NCI-H187 treated with DMSO at 0.1 percent for 48 hours (cell line): ENCODE data around the gene CORO2A.
"Not testable (repeated sequence)": the region's sequence is repeated elsewhere in the genome, so short reads cannot be mapped to it uniquely, and the experiment has no call there.

Experiments used
- DNase-seq: peaks from one replicate; lab custom pipeline; 2025; lab: John Stamatoyannopoulos, UW

CORO2A gene

DNA sequence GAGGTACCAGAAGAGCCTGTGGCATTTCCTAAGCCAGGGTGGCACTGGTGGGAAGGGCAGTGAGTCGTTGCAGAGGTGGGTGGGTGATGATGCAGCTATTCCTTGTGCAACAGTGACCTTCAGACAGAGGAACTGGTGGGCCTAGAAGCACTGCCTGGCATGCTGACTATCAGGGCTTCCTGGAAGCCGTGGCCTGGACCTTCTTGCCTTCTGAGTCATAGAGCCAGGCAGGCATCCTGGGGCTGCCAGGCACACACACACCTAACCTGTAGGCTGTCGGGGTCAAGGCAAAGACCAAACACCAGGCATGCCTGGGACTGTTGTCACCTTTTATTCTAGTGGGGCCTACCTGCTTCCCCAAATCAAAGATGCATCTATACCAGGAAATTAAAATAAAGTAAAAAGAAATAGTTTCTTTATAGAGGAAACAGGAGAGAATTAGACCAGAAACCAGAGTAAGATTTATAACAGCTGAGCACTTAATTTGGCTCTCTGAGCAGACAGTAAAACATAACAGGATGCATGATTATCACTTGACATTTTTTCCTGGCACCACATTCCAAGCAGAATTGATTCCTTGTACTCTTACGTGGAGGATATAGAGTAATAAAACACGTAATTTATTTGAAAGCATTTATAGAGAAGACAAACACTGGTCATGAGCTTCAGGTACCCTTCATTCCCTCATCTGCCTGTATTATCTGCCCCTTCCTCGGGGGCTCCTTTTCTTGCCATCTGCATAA is 110.8 kb downstream of the CORO2A start:
- no peak for DNase-seq

- no peak for DNase-seq
These were observed 111.7 kb downstream of the CORO2A start for GRCh38 chr9:98080780-98081179.

DNA sequence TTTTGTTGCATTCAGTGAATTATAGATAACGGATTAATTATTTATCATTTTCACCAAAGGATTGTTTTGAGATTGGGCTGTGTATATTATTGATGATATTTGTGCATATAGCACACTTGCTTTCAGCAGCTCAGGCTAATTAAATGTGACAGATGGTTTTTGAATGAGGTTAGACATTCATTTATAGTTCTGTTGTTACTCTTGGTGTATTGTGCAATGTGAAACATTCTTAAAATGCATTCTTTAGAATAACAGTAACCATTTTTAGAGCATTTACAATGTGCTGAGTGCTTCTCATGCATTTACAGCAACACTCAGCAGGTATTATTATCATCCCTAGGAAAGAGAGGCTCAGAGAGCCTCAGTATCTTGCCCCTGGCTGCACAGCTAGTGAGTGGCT is 112.1 kb downstream of the CORO2A start:
- no peak for DNase-seq

GRCh38 chr9:98078895-98079294 is 113.5 kb downstream of the CORO2A start:
- no peak for DNase-seq

DNA sequence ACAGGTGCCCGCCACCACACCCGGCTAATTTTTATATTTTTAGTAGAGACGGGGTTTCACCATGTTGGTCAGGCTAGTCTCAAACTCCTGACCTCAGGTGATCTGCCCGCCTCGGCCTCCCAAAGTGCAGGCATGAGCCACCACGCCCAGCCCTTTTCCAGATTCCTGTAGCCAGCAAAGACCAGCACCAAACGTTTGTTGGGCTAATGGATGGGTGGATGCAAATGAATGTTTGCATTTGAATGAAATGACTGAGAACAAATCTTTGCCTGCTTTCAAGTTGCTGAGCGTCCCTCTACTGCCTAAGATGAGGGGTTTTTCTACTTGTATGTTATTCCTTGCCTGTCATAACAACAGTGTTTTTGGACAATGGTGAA is 115.9 kb downstream of the CORO2A start:
- DNase-seq: not testable (repeated sequence)

GRCh38 chr9:98075332-98075805 is 117.1 kb downstream of the CORO2A start:
- DNase-seq: no peak

DNA sequence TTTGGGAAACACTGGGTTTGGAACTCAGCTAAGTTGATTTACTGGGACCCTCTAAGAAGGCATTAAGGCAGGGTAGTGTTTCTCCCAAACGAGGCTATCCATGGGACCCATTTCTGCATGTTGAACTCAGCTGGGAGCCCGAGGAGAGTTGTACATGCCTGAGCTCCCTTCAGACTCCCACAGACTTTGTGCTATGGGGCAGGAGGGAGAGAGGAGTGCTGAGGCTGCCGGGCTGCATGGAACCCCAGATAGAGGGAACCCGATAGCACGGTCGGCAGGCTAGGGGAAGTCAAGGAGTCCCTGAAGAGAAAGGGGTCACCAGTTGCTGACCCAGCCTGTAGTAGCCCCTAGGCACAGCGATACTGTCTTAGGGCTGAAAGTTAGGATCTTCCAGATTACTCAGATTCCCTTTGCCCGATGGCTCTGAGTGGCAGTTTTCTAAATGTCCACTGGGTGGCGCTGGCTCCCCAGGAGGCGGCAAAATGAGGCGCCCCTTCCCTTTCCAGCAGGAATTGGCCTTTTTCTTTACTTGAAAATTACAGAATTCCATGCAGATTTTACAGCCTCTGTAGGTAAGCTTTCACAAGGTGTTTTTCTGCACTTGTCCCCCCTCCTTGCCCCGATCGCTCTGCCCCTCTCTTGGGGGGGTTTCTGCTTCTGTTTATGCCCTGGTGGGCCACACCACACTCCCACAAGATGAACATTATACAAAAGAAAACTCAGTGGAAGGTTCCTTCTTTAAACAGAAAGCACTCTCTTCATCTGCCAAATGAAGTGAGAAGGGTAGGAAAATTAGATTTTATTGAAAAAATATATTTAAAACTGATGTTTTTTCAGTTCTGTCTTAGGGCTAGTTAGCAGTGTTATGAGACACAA is 118.1 kb downstream of the CORO2A start:
- no peak for DNase-seq

DNA sequence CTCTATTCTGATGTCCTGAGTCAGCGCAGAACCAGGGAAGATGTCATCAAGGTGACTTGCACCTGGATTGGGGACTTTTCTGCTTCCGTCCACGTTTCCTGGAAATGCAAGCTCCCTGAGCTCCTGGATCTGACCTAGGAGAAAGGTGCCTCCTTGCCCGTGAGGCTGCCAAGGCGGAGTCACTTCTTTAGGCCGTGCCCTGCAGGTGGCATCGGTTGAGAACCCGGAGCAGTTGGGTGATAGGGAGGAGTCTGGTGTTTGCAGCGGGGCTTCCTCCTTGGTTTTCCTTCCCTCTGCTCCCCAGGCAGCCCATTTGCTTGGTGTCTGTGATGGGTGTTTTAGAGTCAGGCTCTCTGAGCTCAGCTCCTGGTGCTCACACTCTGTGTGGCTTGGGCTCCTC is 120.7 kb downstream of the CORO2A start:
- DNase-seq: no peak
